GM19463 (cell line): Measurements from ENCODE around the gene DCN.
"Not testable (repeated sequence)": the region's sequence is repeated elsewhere in the genome, so short reads cannot be mapped to it uniquely, and the experiment has no call there.

Source experiments
- ATAC-seq: cut with Tn5 transposase; IDR thresholded peaks from one replicate; pipeline ENCODE4 v1.9.1; 2021; ENCODE audit warnings: mild to moderate bottlenecking, moderate library complexity; ENCODE audit not compliant: unreplicated experiment

The DCN gene

GRCh38 chr12:91182636-91183455, at the start of gene DCN:
DCN (minus strand) TSS chr12:91182817; CDS start chr12:91178552, 4,265 bp downstream.
- ATAC-seq = no peak

GRCh38 chr12:91230841-91231240, 48.2 kb upstream of the DCN start:
- no peak for ATAC-seq

GRCh38 chr12:91226951-91227350, 44.3 kb upstream of the DCN start:
- no peak for ATAC-seq

- ATAC-seq = no peak
Measured at GRCh38 chr12:91225316-91225715, 42.7 kb upstream of the DCN start.

GRCh38 chr12:91224401-91224800, 41.8 kb upstream of the DCN start:
- no peak for ATAC-seq

GRCh38 chr12:91222746-91223145, 40.1 kb upstream of the DCN start:
- ATAC-seq = no peak

- ATAC-seq = no peak
Measured at GRCh38 chr12:91219919-91220318, 37.3 kb upstream of the DCN start.

- no peak for ATAC-seq
Measured at GRCh38 chr12:91219511-91219910, 36.9 kb upstream of the DCN start.

GRCh38 chr12:91216871-91217270, 34.3 kb upstream of the DCN start:
- ATAC-seq = no peak

- no peak for ATAC-seq
Measured at GRCh38 chr12:91215940-91216454, 33.4 kb upstream of the DCN start.

GRCh38 chr12:91211866-91212265, 29.2 kb upstream of the DCN start:
- ATAC-seq = no peak

- no peak for ATAC-seq
Measured at GRCh38 chr12:91210618-91211017, 28.0 kb upstream of the DCN start.

GRCh38 chr12:91210144-91210543, 27.5 kb upstream of the DCN start:
- no peak for ATAC-seq

- not testable (repeated sequence) for ATAC-seq
Measured at GRCh38 chr12:91207301-91207700, 24.7 kb upstream of the DCN start.

GRCh38 chr12:91205811-91206210, 23.2 kb upstream of the DCN start:
- no peak for ATAC-seq

- ATAC-seq = no peak
Measured at GRCh38 chr12:91204421-91204820, 21.8 kb upstream of the DCN start.

GRCh38 chr12:91203610-91204009, 21.0 kb upstream of the DCN start:
- no peak for ATAC-seq

- no peak for ATAC-seq
Measured at GRCh38 chr12:91202390-91202789, 19.8 kb upstream of the DCN start.

GRCh38 chr12:91196436-91196835, 13.8 kb upstream of the DCN start:
- no peak for ATAC-seq

GRCh38 chr12:91194500-91194899, 11.9 kb upstream of the DCN start:
- no peak for ATAC-seq

GRCh38 chr12:91191513-91192111, 9.0 kb upstream of the DCN start:
- ATAC-seq = no peak

GRCh38 chr12:91189516-91189915, 6.9 kb upstream of the DCN start:
- no peak for ATAC-seq
